Activated CD4-positive, alpha-beta T cell treated with anti-CD3 and anti-CD28 coated beads, Interleukin-2, Interleukin-4, amounts not matched to agents 100 ng/mL and 50 ng/mL, durations not matched to agents 16 hours and 8 hours (primary cell): ENCODE data around the gene PRDM11.
"Not testable (repeated sequence)": the region's sequence is repeated elsewhere in the genome, so short reads cannot be mapped to it uniquely, and the experiment has no call there.

Experiments used
- DNase-seq: peaks from one replicate; pipeline ENCODE4 v3.0.0-alpha.2; 2020; ENCODE audit warnings: low spot score

Gene PRDM11

GRCh38 chr11:45146072-45147016 lies at the start of gene PRDM11:
Gene PRDM11, plus strand, starts transcription at chr11:45146639. Its CDS starts 35,128 bp downstream, at chr11:45181767.
- DNase-seq: peak; percentile 22

- no peak for DNase-seq
These were observed 48.5 kb upstream of the PRDM11 start for GRCh38 chr11:45097721-45098493.

- no peak for DNase-seq
These were observed 47.5 kb upstream of the PRDM11 start for GRCh38 chr11:45098929-45099328.

GRCh38 chr11:45100339-45100738 lies 46.1 kb upstream of the PRDM11 start:
- no peak for DNase-seq

- no peak for DNase-seq
These were observed 44.1 kb upstream of the PRDM11 start for GRCh38 chr11:45102361-45102809.

GRCh38 chr11:45102810-45103621 lies 43.4 kb upstream of the PRDM11 start:
- peak; percentile 85 for DNase-seq

GRCh38 chr11:45104006-45104789 lies 42.2 kb upstream of the PRDM11 start:
- DNase-seq: no peak

- no peak for DNase-seq
These were observed 41.7 kb upstream of the PRDM11 start for GRCh38 chr11:45104790-45105084.

- peak; percentile 61 for DNase-seq
These were observed 41.0 kb upstream of the PRDM11 start for GRCh38 chr11:45105233-45105983.

- no peak for DNase-seq
These were observed 40.5 kb upstream of the PRDM11 start for GRCh38 chr11:45105984-45106375.

GRCh38 chr11:45106440-45106839 lies 40.0 kb upstream of the PRDM11 start:
- DNase-seq: no peak

- no peak for DNase-seq
These were observed 39.4 kb upstream of the PRDM11 start for GRCh38 chr11:45107029-45107428.

- no peak for DNase-seq
These were observed 38.1 kb upstream of the PRDM11 start for GRCh38 chr11:45108070-45109064.

- DNase-seq: no peak
These were observed 37.0 kb upstream of the PRDM11 start for GRCh38 chr11:45109400-45109799.

- peak; percentile 73 for DNase-seq
These were observed 35.9 kb upstream of the PRDM11 start for GRCh38 chr11:45110562-45110961.

- no peak for DNase-seq
These were observed 32.6 kb upstream of the PRDM11 start for GRCh38 chr11:45113807-45114206.

- not testable (repeated sequence) for DNase-seq
These were observed 18.6 kb upstream of the PRDM11 start for GRCh38 chr11:45127836-45128235.

- DNase-seq: no peak
These were observed 12.6 kb upstream of the PRDM11 start for GRCh38 chr11:45133878-45134277.

- DNase-seq: peak; percentile 9
These were observed 5.3 kb upstream of the PRDM11 start for GRCh38 chr11:45141171-45141570.
